Islet precursor cell (in vitro differentiated cells): ENCODE data around the gene BCKDHA.
A peak's percentile ranks its signal among the peaks of the same experiment; 100 is the strongest.

Source experiments
- DNase-seq: peaks from one replicate; pipeline ENCODE4 v3.0.0-alpha.2; 2018

Gene BCKDHA

DNA sequence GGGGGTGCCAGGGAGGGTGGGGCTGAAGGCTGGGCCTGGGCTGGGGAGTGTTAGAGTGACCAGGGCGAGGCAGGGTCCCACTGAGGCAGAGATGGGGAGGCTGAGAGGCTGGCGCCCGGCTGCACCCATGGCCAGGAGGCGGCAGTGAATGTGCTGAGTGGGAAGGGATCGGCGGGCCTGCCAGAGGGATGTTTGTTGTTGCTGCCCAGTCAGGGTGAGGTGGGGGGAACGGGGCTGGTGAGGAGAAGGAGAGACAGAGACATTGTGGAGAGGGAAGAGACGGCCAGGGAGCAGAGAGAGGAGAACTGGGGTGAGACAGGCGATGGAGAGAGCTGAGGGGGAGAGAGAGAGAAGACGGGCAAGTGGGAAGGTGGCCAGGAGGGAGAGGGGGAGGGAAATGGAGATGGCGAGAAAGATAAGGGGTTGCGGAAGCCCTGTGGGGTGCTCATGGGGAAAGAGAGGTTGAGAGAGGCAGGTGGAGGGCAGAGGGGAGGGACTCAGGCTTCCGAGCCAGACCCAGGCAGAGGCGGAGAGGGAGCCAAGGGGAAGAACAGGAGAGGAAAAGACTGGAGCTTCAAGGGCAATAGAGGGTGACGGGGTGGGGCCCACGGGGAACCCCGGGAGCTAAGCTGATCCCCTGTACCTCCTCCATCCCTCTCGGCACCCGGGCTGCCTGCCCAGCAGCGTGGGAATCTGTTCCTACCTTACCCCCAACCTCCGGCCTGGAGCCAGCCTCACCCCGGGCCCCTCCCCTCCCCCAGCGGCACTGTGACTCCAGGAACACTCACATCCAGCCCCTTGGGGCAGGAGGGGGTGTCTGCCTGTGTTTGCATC is 30.2 kb downstream of the BCKDHA start:
- DNase-seq = no peak

DNA sequence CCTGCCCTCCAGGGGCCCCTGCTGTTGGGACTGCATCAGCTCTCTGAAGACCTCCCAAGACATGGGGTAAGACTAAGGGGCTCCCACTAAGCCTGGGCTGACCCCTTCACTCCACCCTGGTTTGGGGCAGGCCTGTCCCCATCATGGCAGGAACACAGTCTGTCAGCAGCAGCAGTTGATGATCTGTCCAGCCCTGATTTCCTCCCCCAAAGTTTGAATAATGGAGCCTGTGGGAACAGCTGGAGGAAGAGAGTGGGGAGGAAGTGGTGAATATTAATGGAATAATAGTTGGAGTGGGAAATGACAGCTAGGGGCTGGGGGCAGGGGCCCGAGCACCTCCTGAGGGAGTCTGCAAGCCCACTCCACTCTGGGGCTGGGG is 30.9 kb downstream of the BCKDHA start:
- no peak for DNase-seq

DNA sequence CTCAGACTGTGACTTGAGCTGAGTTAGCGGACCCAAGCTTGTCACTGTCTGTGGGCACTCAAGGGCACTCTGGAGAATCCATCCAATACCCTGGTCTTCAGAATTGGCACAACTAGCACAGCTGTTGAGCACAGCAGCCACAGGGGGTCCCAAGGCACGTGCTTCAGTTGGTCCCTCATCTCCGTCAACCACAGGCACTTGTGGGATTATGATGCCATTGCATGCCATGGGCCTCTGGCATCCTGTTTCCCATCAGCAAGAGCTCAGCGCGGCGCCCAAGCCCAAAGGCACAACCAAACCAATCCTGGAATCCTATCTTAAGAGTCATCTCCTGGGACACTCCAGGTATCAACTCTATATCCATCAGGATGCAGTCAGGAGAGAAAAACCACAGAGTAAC is 33.3 kb downstream of the BCKDHA start:
- no peak for DNase-seq

DNA sequence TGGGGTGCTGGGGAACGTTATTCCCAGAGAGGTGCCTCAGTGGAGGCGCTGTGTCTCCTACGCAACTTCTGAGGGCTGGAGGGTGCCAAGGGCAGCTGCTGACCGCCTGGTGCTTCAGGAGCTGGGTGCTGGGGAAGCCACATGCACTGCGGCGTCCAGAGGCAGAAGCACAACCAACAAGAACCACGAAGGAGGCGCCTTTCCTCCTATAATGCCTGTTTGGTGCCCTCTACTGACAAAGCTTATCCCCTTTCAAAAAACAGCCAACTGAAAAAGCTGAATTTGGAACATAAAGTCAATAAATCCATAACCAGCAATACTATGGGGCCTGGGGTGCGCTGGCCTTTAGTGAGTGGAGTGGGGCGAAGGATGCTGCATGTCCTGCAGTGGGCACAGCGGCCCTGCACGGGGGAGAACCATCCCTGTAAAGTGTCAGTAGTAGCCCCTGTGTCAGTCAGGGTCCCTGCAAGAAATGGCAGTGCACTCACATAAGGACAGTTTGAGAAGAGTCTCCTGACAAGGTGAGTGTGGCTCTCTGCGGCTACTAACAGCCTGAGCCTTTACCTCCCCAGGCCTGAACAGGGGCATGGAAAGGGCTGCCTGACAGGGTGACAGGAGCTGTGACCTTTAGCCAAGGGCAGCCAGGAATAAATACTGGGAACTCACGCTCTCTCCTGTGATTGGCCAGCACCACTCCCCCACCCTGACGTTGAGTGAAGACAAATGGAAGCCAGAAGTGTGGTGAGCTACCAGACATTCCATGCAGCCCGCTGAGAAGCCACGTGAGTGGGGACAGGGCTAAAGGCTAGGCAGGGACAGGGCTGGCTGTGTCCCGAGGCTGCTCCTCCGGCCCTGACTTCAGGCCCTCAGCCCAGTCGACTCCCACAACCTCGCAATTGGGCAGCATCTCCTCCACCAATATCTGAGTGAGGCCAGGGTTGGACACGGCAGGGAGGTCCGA is 34.1 kb downstream of the BCKDHA start:
- no peak for DNase-seq

DNA sequence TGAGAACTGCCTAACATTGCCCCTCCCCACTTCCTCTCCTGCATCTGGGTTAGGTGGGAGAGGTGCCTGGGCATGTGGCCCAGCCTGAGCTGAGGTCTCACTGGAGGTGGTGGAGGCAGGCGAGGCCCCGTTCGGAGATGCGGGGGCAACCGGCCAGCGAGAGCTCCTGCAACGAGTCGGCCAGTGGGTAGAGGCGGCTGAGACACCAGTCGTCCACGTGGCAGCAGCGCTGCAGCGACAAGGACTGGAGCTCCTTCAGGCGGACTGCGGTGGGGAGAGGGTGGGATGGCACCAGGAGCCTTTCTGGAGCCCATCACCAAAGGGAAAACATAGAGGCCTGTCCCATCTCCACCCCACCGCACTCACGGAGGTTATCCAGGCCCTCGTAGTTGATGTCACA is 35.6 kb downstream of the BCKDHA start:
- DNase-seq = no peak

DNA sequence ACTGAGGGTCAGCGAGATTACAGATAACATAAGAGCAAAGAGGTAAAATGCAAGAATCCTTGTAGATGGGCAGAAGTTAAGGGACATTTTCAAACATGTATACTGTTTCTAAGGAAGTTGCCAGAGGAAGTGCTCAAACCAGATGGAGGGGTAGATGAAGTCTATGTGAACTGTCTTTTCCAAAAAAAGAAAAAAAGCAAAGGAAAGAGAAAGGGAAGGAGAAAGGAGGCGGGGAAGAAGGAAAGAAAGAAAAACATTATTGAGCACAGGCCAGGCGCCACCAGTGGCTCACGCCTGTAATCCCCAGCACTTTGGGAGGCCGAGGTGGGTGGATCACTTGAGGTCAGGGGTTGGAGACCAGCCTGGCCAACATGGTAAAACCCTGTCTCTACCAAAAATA is 36.8 kb downstream of the BCKDHA start:
- DNase-seq = no peak

DNA sequence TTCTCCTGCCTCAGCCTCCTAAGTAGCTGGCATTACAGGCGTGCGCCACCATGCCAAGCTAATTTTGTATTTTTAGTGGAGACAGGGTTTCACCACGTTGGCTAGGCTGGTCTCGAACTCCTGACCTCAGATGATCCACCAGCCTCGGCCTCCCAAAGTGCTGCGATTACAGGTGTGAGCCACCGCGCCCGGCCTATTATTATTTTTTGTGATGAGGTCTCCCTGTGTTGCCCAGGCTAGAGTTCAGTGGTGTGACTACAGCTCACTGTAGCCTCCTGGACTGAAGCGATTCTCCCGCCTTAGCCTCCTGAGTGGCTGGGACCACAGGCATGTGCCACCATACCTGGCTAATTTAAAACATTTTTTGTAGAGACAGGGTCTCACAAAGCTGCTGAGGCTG is 37.8 kb downstream of the BCKDHA start:
- peak; percentile 32 for DNase-seq

DNA sequence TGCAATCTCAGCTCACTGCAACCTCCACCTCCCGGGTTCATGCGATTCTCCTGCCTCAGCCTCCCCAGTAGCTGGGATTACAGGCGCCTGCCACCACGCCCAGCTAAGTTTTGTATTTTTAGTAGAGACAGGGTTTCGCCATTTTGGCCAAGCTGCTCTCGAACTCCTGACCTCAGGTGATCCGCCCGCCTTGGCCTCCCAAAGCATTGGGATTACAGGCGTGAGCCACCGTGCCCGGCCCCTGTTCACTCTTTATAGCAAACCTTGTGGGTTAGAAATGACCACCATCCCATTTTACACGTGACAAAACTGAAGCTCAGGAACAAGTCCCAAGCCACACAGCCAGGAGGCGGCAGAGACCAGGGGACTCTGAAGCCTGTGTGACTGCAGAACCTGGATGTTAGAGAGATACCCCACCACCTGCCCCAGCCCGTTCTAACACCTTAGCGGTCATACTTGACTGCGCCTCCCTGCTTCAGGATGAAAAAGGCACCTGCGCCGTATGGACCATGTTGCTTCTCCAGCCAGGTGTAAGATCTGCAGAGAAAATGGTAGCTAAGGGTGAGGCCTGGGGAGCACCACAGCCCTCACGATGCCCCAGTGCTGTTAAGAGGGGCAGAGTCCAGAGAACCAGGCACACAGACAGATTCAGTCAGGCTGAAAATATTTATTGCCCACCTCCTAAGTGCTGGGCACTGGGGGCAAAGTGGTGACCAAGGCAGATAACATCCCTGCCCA is 38.5 kb downstream of the BCKDHA start:
- peak; percentile 52 for DNase-seq

DNA sequence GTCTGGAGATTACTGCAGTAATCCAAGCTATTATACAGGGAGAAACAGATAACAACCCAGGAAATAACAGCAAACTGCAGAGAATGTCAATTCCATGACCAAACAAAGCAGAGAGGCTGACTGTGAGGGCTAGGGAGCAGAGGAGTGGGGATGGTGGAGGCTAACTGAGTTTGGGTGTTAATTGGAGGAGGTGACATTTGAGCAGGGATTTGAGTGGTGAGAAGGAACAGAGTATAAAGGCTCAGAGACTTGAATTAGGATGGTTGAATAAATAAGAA is 39.0 kb downstream of the BCKDHA start:
- peak; percentile 32 for DNase-seq

DNA sequence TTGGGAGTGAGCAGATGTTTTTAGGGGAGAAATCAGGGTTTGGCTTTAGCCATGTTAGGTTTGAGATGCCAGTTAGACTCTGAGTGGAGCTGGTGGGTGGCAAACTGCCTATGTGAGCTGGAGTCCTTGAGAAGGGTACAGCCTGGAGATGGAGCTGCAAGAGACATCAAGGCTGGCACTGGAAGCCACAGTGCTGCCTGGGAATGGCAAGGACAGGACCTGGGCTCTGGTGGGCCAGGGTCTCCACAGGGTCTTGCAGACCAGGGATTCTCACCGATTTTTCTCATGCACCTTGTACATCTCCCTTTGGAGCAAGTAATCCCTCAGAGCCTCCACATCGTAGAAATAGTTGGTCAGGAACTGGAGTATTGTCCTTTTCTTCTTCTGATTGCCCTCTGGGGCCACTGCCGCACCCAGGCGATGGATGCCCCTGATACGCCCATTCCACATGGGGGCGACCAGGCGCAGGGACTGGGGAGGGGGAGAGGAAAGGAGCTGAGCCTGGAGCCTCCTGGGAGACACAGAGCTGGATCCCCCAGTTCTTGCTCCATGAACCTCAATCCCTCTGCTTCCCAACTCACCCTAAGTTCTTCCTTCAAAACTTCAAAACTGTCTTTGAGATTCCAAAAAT is 40.4 kb downstream of the BCKDHA start:
- peak; percentile 26 for DNase-seq

DNA sequence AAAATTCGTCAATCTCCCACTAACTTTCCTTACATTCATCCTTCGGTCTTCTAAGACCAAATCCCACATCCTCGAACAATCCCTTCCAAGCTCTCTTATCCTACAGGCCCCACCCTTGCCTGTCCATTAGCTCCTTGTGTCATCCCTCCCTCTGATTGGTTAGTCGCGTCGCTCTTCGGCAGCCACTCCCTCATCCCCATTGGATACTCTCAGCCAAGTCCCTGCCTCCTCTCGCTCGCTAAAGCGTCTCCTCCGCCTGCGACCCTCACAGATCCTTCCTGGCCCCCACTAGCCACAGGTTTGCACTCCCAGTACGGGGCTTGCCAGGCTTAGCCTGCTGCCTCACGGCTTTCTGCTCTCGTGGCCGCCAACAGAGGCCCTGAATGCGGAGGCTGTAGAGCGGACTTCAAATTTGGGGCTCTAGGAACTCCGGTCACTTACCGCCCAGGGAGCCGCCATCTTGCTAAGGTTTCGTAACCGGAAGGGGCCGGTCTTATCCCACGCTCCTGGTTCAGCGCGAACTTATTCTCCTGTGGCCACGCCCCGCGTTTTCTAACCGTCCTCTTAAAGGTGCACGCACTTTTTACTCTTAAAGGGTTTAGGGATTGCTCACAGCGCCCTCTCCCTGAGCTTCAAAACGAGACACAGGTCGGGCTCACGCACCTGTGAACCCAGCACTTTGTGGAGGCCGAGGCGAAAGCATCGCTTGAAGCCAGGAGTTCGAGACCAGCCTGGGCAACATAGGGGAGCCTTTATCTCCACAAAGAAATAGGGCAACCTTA is 42.0 kb downstream of the BCKDHA start, which contains the start of gene DMAC2:
Gene DMAC2, minus strand, starts transcription at position 472 of the 782 bp plus-strand sequence. Its CDS starts 13 bp downstream, at position 459.
- DNase-seq = peak; percentile 98

DNA sequence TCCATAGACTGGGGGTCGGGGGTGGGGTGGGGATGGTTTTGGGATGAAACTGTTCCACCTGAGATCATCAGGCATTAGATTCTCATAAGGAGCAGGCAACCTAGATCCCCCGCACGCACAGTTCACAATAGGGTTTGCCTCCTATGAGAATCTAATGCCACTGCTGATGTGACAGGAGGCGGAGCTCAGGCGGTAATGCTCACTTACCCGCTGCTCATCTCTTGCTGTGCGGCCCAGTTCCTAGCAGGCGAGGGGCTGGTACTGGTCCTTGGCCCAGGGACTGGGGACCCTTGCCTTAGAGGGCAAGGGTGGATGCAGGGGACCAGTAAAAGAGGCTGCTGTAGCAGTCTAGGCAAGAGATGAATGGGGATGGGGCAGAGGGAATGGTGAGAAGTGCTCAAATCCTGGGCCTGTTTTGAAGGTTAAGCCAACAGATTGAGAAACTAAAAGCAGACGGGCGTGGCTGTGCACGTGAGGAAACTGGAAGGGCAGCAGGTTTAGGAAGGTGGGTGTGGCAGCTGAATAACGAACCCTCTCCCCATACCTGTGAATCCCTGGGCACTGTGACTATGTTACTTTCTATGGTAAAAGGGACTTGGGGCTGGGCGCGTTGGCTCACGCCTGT is 43.8 kb downstream of the BCKDHA start:
- DNase-seq = no peak

DNA sequence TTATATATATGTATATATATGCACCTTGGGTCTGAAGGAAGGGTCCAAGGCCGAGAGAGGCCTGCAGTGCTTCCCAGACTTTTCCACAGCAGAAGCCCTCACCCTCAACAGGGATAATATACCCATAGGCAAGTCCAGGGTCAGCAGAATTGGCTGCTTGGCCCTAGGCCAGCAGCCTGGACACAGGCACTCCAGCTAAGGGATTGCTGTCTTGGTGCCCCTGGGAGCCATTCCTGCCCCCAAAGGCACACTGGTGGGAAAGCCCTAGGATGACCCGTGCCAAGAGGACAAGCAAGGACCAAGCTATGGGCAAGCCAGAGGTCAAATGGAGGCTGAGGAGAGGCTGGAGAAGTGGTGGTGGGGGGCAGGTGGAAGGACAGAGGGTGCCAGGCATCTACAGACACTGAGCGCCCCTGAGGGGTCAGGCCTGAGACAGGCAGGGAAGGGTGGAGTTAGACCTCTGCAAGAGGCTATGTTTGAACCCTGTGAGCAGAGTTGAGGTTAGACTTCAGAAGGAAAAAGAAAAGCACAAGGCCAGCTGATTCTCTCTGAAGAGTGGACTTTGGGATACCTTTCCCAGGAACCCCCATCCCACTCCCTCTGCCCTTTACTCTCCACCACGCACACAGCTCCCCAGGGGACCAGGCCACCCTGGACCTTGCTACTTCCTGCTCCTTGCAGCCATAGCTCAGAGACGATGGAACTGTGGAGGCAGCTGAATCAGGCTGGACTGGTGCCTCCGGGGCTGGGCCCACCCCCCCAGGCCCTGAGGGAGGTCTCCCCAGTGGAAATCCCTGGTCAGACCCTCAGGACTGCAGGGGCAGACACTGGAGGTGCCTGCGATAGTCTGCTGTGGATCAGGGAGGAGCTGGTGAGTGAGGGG is 45.1 kb downstream of the BCKDHA start, which contains the start of gene ERICH4:
Gene ERICH4, plus strand, starts transcription at position 684 of the 883 bp plus-strand sequence. Its CDS starts 14 bp downstream, at position 698.
- no peak for DNase-seq

DNA sequence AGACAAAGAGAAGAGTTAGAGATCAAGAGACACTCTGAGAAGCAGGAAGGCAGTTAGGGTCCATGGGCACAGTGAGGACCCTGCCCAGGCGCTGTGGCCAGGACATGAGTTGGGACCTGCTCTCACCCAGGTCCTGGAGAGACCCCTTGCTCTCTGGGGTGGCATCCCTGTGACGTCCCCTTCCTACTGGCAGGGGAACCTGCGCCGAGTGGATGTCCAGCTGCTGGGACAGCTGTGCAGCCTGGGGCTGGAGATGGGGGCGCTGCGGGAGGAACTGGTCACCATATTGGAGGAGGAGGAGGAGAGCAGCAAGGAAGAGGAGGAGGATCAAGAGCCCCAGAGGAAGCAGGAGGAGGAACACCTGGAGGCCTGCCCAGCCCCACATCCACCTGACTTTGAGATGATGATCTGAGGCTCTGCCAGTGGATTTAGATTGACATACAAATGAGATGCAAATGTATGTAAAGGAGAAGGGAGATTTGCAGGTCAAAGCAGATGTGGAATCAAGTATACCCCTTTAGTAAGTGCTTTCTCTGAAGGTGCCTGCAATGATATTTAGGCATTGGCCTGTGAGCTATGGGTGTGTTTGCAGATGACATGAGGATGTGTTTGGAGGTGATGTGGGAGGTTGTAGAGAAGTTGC is 46.3 kb downstream of the BCKDHA start:
- no peak for DNase-seq

DNA sequence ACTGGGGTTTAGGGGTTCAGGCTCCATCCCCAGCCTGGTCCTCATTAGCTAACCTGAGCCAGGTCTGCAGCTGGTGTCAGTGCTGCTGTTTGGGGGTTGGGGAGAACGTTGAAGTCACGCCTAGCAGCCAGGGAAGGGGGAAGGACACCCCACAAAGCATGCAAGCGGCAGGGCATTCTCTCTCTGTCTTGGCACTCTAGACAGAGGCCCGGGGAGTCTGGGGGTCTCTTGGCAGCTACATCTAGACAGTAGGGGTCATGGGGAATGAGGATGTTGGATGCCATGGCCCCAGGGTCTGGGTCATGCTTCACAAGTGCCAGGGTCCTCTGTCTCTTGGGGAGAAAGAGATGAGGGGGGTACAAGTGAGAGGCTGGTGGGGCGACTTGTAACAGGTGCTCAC is 48.0 kb downstream of the BCKDHA start:
- peak; percentile 29 for DNase-seq

DNA sequence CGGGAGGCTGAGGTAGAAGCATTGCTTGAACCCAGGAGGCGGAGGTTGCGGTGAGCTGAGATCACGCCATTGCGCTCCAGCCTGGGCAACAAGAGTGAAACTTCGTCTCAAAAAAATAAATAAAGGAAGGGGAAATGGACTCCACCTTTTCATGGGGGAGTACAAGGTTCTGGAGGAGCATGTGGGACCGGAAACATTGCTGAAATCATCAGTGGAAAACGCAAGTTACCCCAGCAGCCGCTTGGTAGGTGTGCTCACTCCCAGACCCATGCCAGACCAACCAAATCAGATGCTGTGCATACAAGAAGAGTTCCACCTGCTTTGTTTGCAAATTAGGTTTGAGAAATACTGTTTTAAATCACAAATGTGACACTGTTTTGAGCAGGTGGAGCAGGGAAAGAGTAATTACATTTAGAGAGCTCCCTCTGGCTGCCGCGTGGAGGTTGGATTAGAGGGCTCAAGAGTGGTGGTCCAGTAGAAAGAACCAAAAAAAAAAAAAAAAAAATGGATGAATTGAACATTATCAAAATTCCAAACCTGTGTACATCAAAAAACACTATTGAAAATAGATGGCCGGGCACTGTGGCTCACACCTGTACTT is 50.2 kb downstream of the BCKDHA start:
- DNase-seq = no peak

DNA sequence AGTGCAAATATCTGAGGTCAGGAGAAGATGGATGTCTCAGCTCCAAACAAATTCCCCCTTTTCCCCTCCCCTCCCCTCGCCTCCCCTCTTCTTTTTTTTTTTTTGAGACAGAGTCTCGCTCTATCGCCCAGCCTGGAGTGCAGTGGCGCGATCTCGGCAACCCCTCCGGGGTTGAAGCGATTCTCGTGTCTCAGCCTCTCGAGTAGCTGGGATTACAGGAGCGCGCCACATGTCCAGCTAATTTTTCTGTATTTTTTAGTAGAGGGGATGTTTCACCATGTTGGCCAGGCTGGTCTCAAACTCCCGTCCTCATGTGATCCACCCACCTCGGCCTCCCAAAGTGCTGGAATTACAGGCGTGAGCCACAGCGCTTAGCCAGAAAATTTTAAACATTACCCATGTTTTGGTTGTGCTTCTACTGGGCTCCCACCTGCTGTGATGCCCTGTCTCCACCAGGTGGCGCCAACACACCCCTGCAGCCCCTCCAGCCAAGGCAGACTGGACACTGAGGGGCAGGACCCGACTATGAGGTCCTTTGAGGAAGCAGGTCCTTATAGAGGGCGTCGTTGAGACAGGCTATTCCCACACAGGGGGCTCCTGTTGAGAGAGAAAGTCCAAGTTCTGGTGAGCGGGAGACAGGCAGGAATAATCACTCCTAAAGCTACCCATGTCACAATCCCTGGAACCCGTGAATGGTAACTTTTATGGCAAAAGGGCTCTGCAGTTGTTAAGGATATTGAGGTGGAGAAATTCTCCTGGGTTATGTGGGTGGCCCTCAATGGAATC is 51.7 kb downstream of the BCKDHA start:
- peak; percentile 91 for DNase-seq

DNA sequence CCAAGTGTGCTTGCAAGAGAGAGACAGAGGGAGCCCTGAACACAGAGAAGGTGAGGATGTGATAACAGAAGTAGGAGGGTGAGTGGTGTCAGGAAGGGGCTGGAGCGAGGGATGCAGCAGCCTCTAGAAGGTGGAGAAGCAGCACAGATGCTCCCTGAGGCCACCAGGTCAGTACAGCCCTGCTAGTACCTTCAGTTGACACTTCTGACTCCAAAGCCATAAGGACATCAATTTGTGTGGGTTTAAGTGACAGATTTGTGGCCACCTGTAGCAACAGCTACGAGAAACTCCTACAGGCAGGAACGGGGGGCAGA is 52.2 kb downstream of the BCKDHA start:
- DNase-seq = no peak
